Right lung (tissue), 5 donors: ENCODE data around the gene RTN4RL1. TPM values are rescaled to one million over a fixed set of nuclear protein-coding genes. Genes with fewer than 3 reads are reported as not detected.
"Not testable (repeated sequence)": the region's sequence is repeated elsewhere in the genome, so short reads cannot be mapped to it uniquely, and the experiment has no call there.

Experiments used
- DNase-seq, 2 donors: peaks; one replicate each; pipeline ENCODE4 v3.0.0-alpha.2; 2013
- polyA plus RNA-seq, 5 donors: library from polyadenylated mRNA; unstranded; fragments of 120-200 nt; gene quantifications; one replicate each; pipeline versions ENCODE4 v1.2.1 to v1.2.3, GENCODE V29; 2013; ENCODE audit warnings: inconsistent platforms in 1 of 5, low replicate concordance in 1 of 5; ENCODE audit not compliant: insufficient read length in 5 of 5, insufficient read depth in 1 of 5

The RTN4RL1 gene
- polyA plus RNA-seq, 5 donors = 0.34 to 1.1 (median 0.44) TPM

- DNase-seq = no peak
Observed at GRCh38 chr17:2027528-2028233, 2.5 kb upstream of the RTN4RL1 start.

GRCh38 chr17:2025622-2026309 is 632 bp upstream of the RTN4RL1 start:
- peak in 1 of 2 donors; percentile 54 for DNase-seq

- DNase-seq = no peak
Observed at GRCh38 chr17:2024572-2025219, 438 bp downstream of the RTN4RL1 start.

GRCh38 chr17:2023692-2024571 is 1.2 kb downstream of the RTN4RL1 start:
- peak; percentile 52 to 53 for DNase-seq

GRCh38 chr17:2023256-2023655 is 1.9 kb downstream of the RTN4RL1 start:
- no peak for DNase-seq

- no peak for DNase-seq
Observed at GRCh38 chr17:2022647-2023240, 2.4 kb downstream of the RTN4RL1 start.

GRCh38 chr17:2020721-2021120 is 4.4 kb downstream of the RTN4RL1 start:
- no peak for DNase-seq

GRCh38 chr17:2019723-2020122 is 5.4 kb downstream of the RTN4RL1 start:
- DNase-seq = no peak

- DNase-seq = no peak
Observed at GRCh38 chr17:2018716-2019510, 6.2 kb downstream of the RTN4RL1 start.

GRCh38 chr17:2017274-2017941 is 7.7 kb downstream of the RTN4RL1 start:
- DNase-seq = no peak

GRCh38 chr17:2016494-2016893 is 8.6 kb downstream of the RTN4RL1 start:
- DNase-seq = no peak

- DNase-seq = no peak
Observed at GRCh38 chr17:2015314-2015713, 9.8 kb downstream of the RTN4RL1 start.

- DNase-seq = no peak
Observed at GRCh38 chr17:2013994-2014317, 11.2 kb downstream of the RTN4RL1 start.

GRCh38 chr17:2013220-2013993 is 11.7 kb downstream of the RTN4RL1 start:
- DNase-seq = not testable (repeated sequence)

GRCh38 chr17:2012499-2012898 is 12.6 kb downstream of the RTN4RL1 start:
- no peak for DNase-seq

- no peak for DNase-seq
Observed at GRCh38 chr17:2011411-2012371, 13.4 kb downstream of the RTN4RL1 start.

- no peak for DNase-seq
Observed at GRCh38 chr17:2009737-2010136, 15.4 kb downstream of the RTN4RL1 start.
